ENCODE data around the gene NCAPG.

- no peak for TF ChIP-seq EZH2 (IDR thresholded peaks at IDR 0.05)
- no peak for TF ChIP-seq POLR2AphosphoS5 (IDR thresholded peaks at IDR 0.05; ENCODE audit: borderline replicate concordance, low read depth, low read length)
Measured at GRCh38 chr4:17773135-17773698, 37.6 kb upstream of the NCAPG start.

Measured in SK-N-MC (cell line).